Activated T-helper 17 cell treated with anti-CD3 and anti-CD28 coated beads, Interleukin-2, amount 50 U/mL, for 72 hours (primary cell): Measurements from ENCODE around the gene TCF7L2. TPM values are rescaled to one million over a fixed set of nuclear protein-coding genes. Genes with fewer than 3 reads are reported as not detected.

Experiments used
- ATAC-seq: fragments of 150-1000 bp; cut with Tn5 transposase; replicated peaks from 2 replicates; pipeline ENCODE4 v1.10.0; 2021; ENCODE audit warnings: mild to moderate bottlenecking, moderate library complexity
- H3K27ac Mint-ChIP-seq: one replicate; pipeline ENCODE4 v1.8.0; 2022; ENCODE audit warnings: mixed read lengths
- H3K27me3 Mint-ChIP-seq: one replicate; pipeline ENCODE4 v1.8.0; 2022; ENCODE audit warnings: mixed read lengths
- H3K36me3 Mint-ChIP-seq: one replicate; pipeline ENCODE4 v1.8.0; 2022; ENCODE audit warnings: low read depth, mild to moderate bottlenecking, mixed read lengths
- H3K4me1 Mint-ChIP-seq: one replicate; pipeline ENCODE4 v1.8.0; 2022; ENCODE audit warnings: mixed read lengths
- H3K4me3 Mint-ChIP-seq: one replicate; pipeline ENCODE4 v1.8.0; 2022; ENCODE audit warnings: mild to moderate bottlenecking, mixed read lengths
- H3K9me3 Mint-ChIP-seq: one replicate; pipeline ENCODE4 v1.8.0; 2022; ENCODE audit warnings: mixed read lengths
- total RNA-seq, 2 donors: library from RNA; stranded (reverse); gene quantifications; one replicate each; pipeline ENCODE4 v1.2.3, GENCODE V29; 2022

The TCF7L2 gene
- total RNA-seq, 2 donors from 2014 or later, result 1.1 to 4.7 TPM

- no peak overlapping the region for H3K27ac Mint-ChIP-seq
- H3K27me3 Mint-ChIP-seq, result no peaks in the 10 kb centered on the region
- ATAC-seq, result no peak
- H3K36me3 Mint-ChIP-seq, result no peaks in the 10 kb centered on the region
- no peaks in the 10 kb centered on the region for H3K9me3 Mint-ChIP-seq
- no peak overlapping the region for H3K4me3 Mint-ChIP-seq
- H3K4me1 Mint-ChIP-seq, result no peaks in the 10 kb centered on the region
Observed at GRCh38 chr10:113144576-113144975, 194.5 kb downstream of the TCF7L2 start.

DNA sequence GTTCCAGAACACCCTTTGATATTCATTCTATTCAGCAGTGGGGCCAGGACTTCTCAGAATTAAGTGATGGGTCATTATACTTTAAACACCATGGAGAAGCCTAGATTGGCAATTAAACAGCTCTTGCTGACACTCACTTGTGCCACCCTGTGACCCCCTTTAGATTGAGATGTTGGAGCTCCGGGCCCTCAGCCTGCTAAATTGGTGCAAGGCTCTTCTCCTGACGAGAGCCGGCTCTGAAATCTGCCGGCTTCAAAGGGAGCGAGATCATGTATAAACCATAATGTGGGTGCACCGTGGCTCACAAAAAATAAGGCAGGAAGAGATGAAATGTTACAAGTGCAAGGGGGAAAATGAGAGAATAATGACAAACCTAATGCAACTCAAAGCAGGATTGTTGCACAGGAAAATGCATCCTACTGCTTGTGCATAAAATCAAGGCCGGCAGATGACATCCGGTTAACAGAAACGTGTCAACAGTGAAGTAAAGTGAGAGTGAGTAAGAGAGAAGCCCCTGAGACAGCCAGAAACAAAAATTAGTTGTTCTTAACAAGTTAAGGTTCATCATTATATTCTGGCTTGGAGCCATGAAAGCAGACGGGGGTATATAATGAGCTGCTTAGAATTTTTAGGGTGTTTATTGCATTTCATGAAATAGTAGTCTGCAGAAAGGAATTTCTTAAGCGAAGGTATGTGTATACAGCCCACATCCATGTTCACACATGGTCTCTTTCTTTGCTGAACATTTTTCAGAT, 198.2 kb downstream of the TCF7L2 start:
- Mint-ChIP-seq H3K36me3 (peaks cover 6% of the 10 kb centered on the region), H3K4me1 (no peaks in the 10 kb centered on the region), H3K4me3 (no peak overlapping the region), H3K27ac (no peak overlapping the region), H3K27me3 (no peaks in the 10 kb centered on the region), H3K9me3 (no peaks in the 10 kb centered on the region)
- no peak for ATAC-seq

GRCh38 chr10:113148901-113149300, 198.9 kb downstream of the TCF7L2 start:
- Mint-ChIP-seq H3K36me3 (peaks cover 6% of the 10 kb centered on the region), H3K4me3 (no peak overlapping the region), H3K27ac (no peak overlapping the region), H3K4me1 (no peaks in the 10 kb centered on the region), H3K27me3 (no peaks in the 10 kb centered on the region), H3K9me3 (no peaks in the 10 kb centered on the region)
- no peak for ATAC-seq

- ATAC-seq, result no peak
- Mint-ChIP-seq H3K27ac (no peak overlapping the region), H3K9me3 (no peaks in the 10 kb centered on the region), H3K36me3 (peaks cover 6% of the 10 kb centered on the region), H3K27me3 (no peaks in the 10 kb centered on the region), H3K4me1 (no peaks in the 10 kb centered on the region), H3K4me3 (no peak overlapping the region)
Observed at GRCh38 chr10:113149626-113150025, 199.6 kb downstream of the TCF7L2 start.

DNA sequence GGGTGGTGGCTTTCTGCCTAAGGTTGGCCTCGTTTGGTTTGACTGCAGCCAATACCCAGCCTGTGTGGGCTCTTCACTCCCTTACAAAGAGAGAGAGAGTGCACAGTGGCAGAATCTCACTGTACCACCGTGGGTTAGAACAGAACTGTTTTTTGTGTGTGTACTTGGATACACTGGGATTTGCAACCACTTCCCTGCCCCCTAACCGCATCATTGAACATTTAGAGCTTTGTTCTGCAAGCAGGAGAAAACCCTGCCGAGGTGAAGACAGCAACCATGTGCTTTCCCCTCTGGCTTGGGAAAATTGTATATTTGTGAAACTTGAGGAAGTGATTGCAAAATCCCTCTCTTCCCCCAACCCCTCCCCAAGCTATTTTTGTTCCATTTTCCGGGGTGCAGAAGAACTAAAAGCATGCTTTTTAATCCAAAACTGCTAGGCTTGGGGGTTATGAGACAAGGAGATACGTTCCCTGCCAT, 201.2 kb downstream of the TCF7L2 start:
- Mint-ChIP-seq H3K4me1 (no peaks in the 10 kb centered on the region), H3K9me3 (no peaks in the 10 kb centered on the region), H3K27me3 (no peaks in the 10 kb centered on the region), H3K27ac (no peak overlapping the region), H3K4me3 (no peak overlapping the region), H3K36me3 (peaks cover 6% of the 10 kb centered on the region)
- ATAC-seq, result no peak

- Mint-ChIP-seq H3K9me3 (no peaks in the 10 kb centered on the region), H3K4me3 (no peak overlapping the region), H3K27me3 (no peaks in the 10 kb centered on the region), H3K4me1 (no peaks in the 10 kb centered on the region), H3K36me3 (peaks cover 6% of the 10 kb centered on the region), H3K27ac (no peak overlapping the region)
- ATAC-seq, result no peak
Observed at GRCh38 chr10:113153493-113154102, 203.6 kb downstream of the TCF7L2 start.

DNA sequence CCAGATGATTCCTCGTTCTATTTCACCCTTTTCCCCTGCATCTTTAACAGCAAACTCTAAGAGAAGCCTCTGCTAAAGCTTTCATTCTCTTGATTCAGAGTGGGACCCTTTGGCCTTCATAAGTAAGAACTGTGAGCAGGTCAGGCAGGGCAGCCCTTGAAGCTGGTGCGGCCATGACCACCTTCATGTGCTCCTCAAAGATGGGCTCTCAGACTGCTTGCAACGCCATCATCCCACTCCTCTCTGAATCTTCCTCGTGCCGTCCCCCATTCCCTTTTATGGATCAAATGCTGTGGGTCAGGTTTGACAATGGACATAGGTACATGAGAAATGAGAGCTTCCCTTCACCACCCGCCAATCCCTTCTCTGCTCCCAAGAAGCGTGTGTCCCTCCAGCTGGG, 207.4 kb downstream of the TCF7L2 start:
- no peaks in the 10 kb centered on the region for H3K4me1 Mint-ChIP-seq
- no peak overlapping the region for H3K4me3 Mint-ChIP-seq
- peaks cover under 1% of the 10 kb centered on the region for H3K36me3 Mint-ChIP-seq
- H3K27me3 Mint-ChIP-seq, result no peaks in the 10 kb centered on the region
- no peak overlapping the region for H3K27ac Mint-ChIP-seq
- ATAC-seq, result no peak
- H3K9me3 Mint-ChIP-seq, result no peaks in the 10 kb centered on the region

DNA sequence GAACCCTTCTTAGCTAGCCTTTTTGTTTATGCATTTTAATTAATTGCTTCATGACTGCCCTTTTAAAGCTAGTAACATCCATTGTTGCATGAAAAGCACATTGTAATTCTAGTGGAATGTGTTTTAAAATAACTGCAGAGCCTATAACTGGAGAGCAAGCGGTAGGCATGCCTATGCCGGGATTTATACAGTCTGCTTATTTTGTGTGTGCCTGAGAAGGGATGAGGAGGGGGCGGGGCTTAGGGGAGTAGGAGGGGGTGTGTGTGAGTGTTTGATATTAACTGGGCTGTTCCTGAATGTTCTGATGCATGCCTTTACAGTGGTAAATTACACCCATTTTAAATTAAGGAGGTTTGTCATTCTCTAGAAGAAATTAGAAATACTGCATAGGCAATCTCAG, 208.1 kb downstream of the TCF7L2 start:
- peaks cover 2% of the 10 kb centered on the region for H3K27me3 Mint-ChIP-seq
- no peak overlapping the region for H3K27ac Mint-ChIP-seq
- H3K4me1 Mint-ChIP-seq, result no peaks in the 10 kb centered on the region

DNA sequence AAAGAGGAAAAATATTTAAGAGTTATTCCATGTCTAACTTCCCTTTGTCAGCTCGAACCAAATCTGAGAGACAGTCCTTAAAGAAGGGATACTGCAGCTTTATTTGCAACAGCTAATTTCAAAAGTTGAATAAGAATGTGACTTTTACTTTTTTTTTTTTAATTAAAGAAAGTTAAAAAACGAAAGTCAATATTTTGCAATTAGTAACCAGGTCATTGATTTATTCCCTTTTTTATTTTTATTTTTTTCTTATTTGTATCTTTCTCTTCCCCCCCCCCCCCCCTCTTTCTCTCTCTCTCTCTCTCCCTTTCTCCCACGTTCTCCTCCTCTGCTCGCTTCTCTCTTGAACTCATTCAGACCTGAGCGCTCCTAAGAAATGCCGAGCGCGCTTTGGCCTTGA, 209.5 kb downstream of the TCF7L2 start:
- no peaks in the 10 kb centered on the region for H3K9me3 Mint-ChIP-seq
- H3K4me3 Mint-ChIP-seq, result no peak overlapping the region
- H3K27ac Mint-ChIP-seq, result no peak overlapping the region
- H3K4me1 Mint-ChIP-seq, result no peaks in the 10 kb centered on the region
- peaks cover 10% of the 10 kb centered on the region for H3K27me3 Mint-ChIP-seq
- ATAC-seq, result no peak
- no peaks in the 10 kb centered on the region for H3K36me3 Mint-ChIP-seq

More for the DNA sequence above, 208.1 kb downstream of the TCF7L2 start:
- Mint-ChIP-seq H3K4me3 (no peak overlapping the region), H3K9me3 (no peaks in the 10 kb centered on the region), H3K36me3 (no peaks in the 10 kb centered on the region)
- ATAC-seq, result no peak

- no peaks in the 10 kb centered on the region for H3K36me3 Mint-ChIP-seq
- H3K9me3 Mint-ChIP-seq, result no peaks in the 10 kb centered on the region
- no peaks in the 10 kb centered on the region for H3K4me1 Mint-ChIP-seq
- no peak for ATAC-seq
- peaks cover 12% of the 10 kb centered on the region for H3K27me3 Mint-ChIP-seq
- H3K4me3 Mint-ChIP-seq, result no peak overlapping the region
- no peak overlapping the region for H3K27ac Mint-ChIP-seq
Observed at GRCh38 chr10:113160641-113161040, 210.6 kb downstream of the TCF7L2 start.

GRCh38 chr10:113161066-113161465, 211.0 kb downstream of the TCF7L2 start:
- H3K27me3 Mint-ChIP-seq, result peaks cover 12% of the 10 kb centered on the region
- no peaks in the 10 kb centered on the region for H3K9me3 Mint-ChIP-seq
- no peaks in the 10 kb centered on the region for H3K4me1 Mint-ChIP-seq
- H3K36me3 Mint-ChIP-seq, result no peaks in the 10 kb centered on the region
- H3K4me3 Mint-ChIP-seq, result no peak overlapping the region
- no peak for ATAC-seq
- H3K27ac Mint-ChIP-seq, result no peak overlapping the region

GRCh38 chr10:113162960-113163359, 212.9 kb downstream of the TCF7L2 start:
- no peaks in the 10 kb centered on the region for H3K36me3 Mint-ChIP-seq

GRCh38 chr10:113165673-113166072, 215.6 kb downstream of the TCF7L2 start:
- H3K9me3 Mint-ChIP-seq, result no peaks in the 10 kb centered on the region
- no peak for ATAC-seq
- H3K27me3 Mint-ChIP-seq, result peaks cover 19% of the 10 kb centered on the region
- H3K36me3 Mint-ChIP-seq, result no peaks in the 10 kb centered on the region
- no peak overlapping the region for H3K4me3 Mint-ChIP-seq
- H3K4me1 Mint-ChIP-seq, result peaks cover 16% of the 10 kb centered on the region
- no peak overlapping the region for H3K27ac Mint-ChIP-seq

More at GRCh38 chr10:113162960-113163359, 212.9 kb downstream of the TCF7L2 start:
- Mint-ChIP-seq H3K4me3 (no peak overlapping the region), H3K4me1 (no peaks in the 10 kb centered on the region), H3K27me3 (peaks cover 12% of the 10 kb centered on the region), H3K27ac (no peak overlapping the region), H3K9me3 (no peaks in the 10 kb centered on the region)
- no peak for ATAC-seq

DNA sequence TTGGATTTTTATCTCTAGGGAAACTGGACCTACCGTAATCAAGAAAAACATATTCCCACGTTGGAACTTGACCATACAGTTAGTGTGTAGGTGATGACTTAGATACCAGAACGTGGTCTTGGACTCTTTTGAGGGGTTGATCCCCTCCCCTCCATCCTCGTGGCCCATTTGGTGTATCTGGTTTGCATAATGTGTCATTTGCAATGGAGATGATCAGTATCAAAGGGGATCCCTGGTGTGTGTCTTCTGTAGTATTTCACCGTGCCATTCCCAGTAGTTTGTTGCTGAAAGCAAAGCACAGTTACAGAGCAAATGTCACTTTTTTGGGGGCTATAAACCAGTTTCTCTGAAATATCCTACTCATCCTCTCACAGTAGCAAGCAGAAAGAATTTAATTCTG, 217.7 kb downstream of the TCF7L2 start:
- no peak overlapping the region for H3K4me3 Mint-ChIP-seq
- H3K27me3 Mint-ChIP-seq, result peaks cover 19% of the 10 kb centered on the region
- no peaks in the 10 kb centered on the region for H3K36me3 Mint-ChIP-seq
- ATAC-seq, result no peak
- H3K27ac Mint-ChIP-seq, result no peak overlapping the region
- H3K4me1 Mint-ChIP-seq, result peaks cover 16% of the 10 kb centered on the region
- no peaks in the 10 kb centered on the region for H3K9me3 Mint-ChIP-seq

DNA sequence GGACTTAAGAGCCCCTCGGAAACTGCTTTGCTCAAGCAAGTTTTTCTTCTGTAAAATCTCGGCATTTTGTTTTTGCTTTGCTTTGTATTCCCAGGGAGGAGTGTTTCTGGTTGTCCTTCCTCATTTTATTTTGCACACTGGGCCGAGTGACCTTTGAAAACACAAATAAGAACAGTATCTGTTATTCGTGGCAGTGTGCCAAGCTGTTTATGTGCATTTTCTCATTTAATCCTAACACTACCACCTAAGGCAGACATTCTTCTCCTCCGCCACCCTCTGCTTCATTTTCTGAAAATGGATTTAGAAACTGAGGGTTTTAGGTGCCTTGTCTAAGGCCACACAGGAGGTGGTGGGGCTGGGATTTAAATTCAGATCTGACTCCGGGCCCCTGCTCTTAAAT, 218.5 kb downstream of the TCF7L2 start:
- no peaks in the 10 kb centered on the region for H3K9me3 Mint-ChIP-seq
- no peaks in the 10 kb centered on the region for H3K36me3 Mint-ChIP-seq
- no peak overlapping the region for H3K4me3 Mint-ChIP-seq
- peaks cover 16% of the 10 kb centered on the region for H3K4me1 Mint-ChIP-seq
- H3K27ac Mint-ChIP-seq, result no peak overlapping the region
- peaks cover 14% of the 10 kb centered on the region for H3K27me3 Mint-ChIP-seq
- no peak for ATAC-seq
